Measurements from ENCODE around the gene ARID1B.

The ARID1B gene

DNA sequence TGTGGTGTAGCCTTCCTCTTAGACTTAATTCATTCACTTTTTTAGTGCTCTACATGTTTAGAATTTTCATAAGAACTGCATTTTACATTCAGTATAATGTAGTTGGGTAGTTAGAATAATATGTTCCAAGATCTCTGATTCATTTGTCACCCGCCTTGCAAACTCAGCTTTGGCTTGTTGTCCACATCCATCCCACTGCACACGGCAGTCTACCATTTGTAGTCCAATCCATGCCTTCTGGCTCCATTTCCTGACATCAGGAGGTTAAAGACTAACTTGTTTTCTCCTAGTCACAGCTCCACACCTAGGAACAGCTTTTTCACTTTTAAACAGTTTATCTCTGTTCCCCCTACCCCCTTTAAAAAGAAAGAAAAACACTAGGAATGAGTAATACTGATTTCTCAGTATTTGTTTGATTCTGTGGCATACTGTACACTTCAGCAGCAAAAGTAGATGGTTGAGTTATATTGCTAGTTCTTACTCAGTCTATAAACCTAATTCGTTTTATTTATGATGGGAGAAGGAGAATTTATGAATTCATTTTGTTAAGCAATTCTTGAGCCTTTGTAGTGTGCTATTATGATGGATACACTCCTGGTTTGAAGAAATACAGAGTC is 180.9 kb downstream of the ARID1B start:
- DNase-seq (ENCODE audit: low spot score in 2 of 2) (no peak), ATAC-seq (ENCODE audit: low read depth) (no peak)
- peak overlapping the region; percentile 8 for H3K27ac Mint-ChIP-seq
- no peak overlapping the region for H3K4me3 Mint-ChIP-seq
- H3K36me3 Mint-ChIP-seq = no peaks in the 10 kb centered on the region
- no peaks in the 10 kb centered on the region for H3K27me3 Mint-ChIP-seq
- H3K9me3 Mint-ChIP-seq = no peaks in the 10 kb centered on the region
- peaks cover 42% of the 10 kb centered on the region for H3K4me1 Mint-ChIP-seq

GRCh38 chr6:156960525-156960924 is 183.3 kb downstream of the ARID1B start:
- no peaks in the 10 kb centered on the region for H3K9me3 Mint-ChIP-seq
- H3K4me1 Mint-ChIP-seq = peaks cover 36% of the 10 kb centered on the region
- no peaks in the 10 kb centered on the region for H3K36me3 Mint-ChIP-seq
- H3K27me3 Mint-ChIP-seq = no peaks in the 10 kb centered on the region
- no peak overlapping the region for H3K4me3 Mint-ChIP-seq
- ATAC-seq (ENCODE audit: low read depth) (no peak), DNase-seq (ENCODE audit: low spot score in 2 of 2) (no peak)
- no peak overlapping the region for H3K27ac Mint-ChIP-seq

DNA sequence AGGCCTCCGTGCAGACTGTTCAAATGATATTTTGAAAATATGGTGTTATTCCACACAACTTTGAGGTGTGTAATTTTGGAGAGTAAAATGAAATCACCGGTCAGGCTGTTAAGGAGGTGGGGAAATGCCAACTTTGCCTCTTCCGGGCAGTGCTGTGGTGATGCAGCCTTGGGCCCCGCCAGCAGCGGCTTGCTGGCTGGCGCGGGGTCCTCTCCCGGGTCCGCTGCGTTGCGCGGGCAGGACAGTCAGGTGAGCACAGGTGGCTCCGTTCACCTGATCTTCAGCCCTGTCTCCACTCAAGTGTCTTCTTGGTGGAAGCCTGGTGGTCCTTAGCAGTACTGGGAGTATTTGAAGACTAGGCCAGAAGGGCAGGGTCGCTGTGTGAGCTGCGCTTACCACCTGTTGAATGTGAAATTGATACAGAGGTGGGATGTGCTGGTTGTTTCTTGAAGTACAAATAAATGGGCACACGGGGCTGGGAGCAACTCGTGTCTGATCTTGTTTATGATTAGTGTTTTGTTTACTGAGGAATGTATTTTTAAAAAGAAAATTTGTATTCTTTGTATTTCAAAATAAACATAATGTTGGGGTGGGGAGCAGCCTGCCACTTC is 184.2 kb downstream of the ARID1B start:
- Mint-ChIP-seq H3K27me3 (no peaks in the 10 kb centered on the region), H3K27ac (no peak overlapping the region), H3K9me3 (no peaks in the 10 kb centered on the region), H3K4me3 (no peak overlapping the region), H3K4me1 (peaks cover 29% of the 10 kb centered on the region), H3K36me3 (no peaks in the 10 kb centered on the region)
- no peak for DNase-seq (ENCODE audit: low spot score in 2 of 2)
- no peak for ATAC-seq (ENCODE audit: low read depth)

GRCh38 chr6:156963712-156964700 is 186.8 kb downstream of the ARID1B start:
- peaks cover 24% of the 10 kb centered on the region for H3K4me1 Mint-ChIP-seq

DNA sequence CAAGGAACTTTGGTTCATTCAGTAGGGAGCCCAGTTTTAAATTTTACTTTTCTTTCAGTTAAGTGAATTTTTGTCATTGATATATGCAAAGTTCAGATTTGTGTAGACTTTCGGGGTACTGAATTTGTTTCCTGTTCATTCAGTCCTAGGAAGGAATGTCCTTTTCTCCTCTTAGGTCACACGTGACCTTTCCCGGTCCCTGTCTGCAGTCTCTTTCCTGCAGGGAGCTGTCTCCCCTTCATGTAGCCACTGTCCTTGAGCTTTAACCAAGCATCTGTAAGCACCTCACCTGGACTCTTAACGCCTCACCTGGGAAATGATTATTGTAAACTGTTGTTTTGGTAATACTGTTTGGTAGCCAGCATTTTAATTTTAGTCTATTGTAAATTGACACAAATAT is 190.7 kb downstream of the ARID1B start:
- Mint-ChIP-seq H3K4me1 (peaks cover 44% of the 10 kb centered on the region), H3K27ac (peak overlapping the region; percentile 29), H3K36me3 (peaks cover 3% of the 10 kb centered on the region), H3K27me3 (no peaks in the 10 kb centered on the region), H3K4me3 (no peak overlapping the region), H3K9me3 (no peaks in the 10 kb centered on the region)
- DNase-seq (ENCODE audit: low spot score in 2 of 2) (no peak), ATAC-seq (ENCODE audit: low read depth) (no peak)

More at GRCh38 chr6:156963712-156964700, 186.8 kb downstream of the ARID1B start:
- Mint-ChIP-seq H3K36me3 (peaks cover 3% of the 10 kb centered on the region), H3K27ac (no peak overlapping the region), H3K9me3 (no peaks in the 10 kb centered on the region), H3K4me3 (no peak overlapping the region), H3K27me3 (no peaks in the 10 kb centered on the region)
- ATAC-seq (ENCODE audit: low read depth) = peak; percentile 39
- DNase-seq (ENCODE audit: low spot score in 2 of 2) = no peak

- Mint-ChIP-seq H3K27me3 (no peaks in the 10 kb centered on the region), H3K4me3 (peak overlapping the region; percentile 27), H3K27ac (peak overlapping the region; percentile 29), H3K9me3 (no peaks in the 10 kb centered on the region), H3K36me3 (peaks cover 3% of the 10 kb centered on the region), H3K4me1 (peaks cover 45% of the 10 kb centered on the region)
- DNase-seq (ENCODE audit: low spot score in 2 of 2) (no peak), ATAC-seq (ENCODE audit: low read depth) (peak; percentile 55)
Observed at GRCh38 chr6:156969233-156969632, 192.1 kb downstream of the ARID1B start.

DNA sequence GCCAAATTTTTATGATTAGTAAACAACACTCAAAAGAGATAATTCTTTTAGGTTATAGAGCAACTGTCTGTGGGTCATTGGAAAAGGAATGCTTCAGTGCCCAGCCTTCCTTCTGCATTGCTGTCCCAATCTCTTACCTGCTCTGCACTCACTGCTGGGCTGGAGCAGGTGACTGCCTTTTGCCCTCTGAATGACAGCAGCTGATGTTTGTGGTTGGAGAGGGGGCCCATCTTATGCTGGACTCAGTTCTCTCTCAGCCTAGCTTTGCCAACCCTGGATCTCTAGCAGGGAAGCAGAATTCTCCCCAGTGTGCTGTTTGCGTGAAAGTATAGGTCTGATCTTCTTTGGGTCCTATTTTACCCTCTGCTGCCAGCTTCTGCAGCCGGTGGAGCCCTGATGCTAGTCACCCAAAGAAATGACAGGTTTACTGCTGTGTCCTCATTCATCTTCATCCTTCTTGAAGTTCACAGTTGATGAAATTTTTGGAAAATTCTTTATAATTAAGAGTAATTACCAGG is 193.5 kb downstream of the ARID1B start:
- Mint-ChIP-seq H3K4me1 (peaks cover 51% of the 10 kb centered on the region), H3K36me3 (peaks cover 3% of the 10 kb centered on the region), H3K27ac (peak overlapping the region; percentile 65), H3K27me3 (no peaks in the 10 kb centered on the region), H3K4me3 (no peak overlapping the region), H3K9me3 (no peaks in the 10 kb centered on the region)
- DNase-seq (ENCODE audit: low spot score in 2 of 2) (no peak), ATAC-seq (ENCODE audit: low read depth) (no peak)

DNA sequence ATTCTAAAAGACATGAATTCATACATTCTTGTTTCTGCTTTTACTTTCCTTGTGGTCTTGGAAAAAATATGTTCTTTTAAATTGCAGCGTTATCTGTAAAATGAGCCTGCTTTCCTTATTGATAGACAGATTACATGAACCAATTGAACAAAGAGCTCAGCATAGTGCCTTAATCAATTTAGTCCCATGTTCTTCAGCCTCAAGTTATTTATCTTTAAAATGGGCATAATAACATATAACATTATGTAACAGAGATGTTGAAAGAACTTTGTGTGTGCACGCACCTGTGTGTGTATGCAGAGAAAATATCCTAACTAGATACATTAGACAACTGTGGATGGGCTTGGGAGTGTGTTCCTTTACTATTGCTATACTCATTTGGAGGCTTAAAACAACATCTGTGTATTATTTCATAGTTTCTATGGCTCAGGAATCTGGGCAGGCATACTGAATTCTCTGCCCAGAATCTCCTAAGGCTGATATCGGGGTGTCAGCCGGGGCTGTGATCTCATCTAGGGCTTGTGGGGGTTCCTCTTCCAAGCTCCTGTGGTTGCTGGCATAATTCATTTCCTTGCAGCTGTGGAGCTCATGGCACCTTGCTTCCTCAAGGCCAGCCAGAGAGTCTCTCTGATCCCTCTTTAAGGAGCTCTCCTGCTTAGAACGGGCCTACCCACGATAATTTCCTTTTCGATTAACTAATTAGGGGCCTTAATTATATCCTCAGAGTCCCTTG is 194.1 kb downstream of the ARID1B start:
- no peak overlapping the region for H3K4me3 Mint-ChIP-seq
- ATAC-seq (ENCODE audit: low read depth) (no peak), DNase-seq (ENCODE audit: low spot score in 2 of 2) (no peak)
- no peaks in the 10 kb centered on the region for H3K9me3 Mint-ChIP-seq
- H3K27ac Mint-ChIP-seq = peak overlapping the region; percentile 65
- H3K4me1 Mint-ChIP-seq = peaks cover 58% of the 10 kb centered on the region
- H3K27me3 Mint-ChIP-seq = no peaks in the 10 kb centered on the region
- peaks cover 3% of the 10 kb centered on the region for H3K36me3 Mint-ChIP-seq

DNA sequence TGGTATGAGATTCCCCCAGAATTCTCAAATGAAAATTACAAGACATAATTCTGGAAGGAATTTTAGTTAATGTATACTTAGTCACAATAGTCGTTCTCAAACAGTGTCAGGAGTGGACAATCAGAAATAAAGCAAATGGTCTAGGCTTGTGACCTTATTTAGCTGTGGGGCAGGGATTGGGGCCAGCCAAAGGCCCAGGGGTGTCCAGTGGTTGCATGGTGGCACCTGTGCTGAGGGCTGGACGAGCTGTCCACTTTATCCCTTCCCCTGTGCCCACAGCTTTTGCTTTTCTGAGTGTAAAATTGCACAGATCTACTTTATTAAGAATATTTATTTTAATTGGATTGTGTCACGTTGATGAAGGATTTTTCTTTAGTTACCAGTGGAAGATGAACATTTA is 195.0 kb downstream of the ARID1B start:
- no peaks in the 10 kb centered on the region for H3K27me3 Mint-ChIP-seq
- H3K9me3 Mint-ChIP-seq = no peaks in the 10 kb centered on the region
- H3K36me3 Mint-ChIP-seq = no peaks in the 10 kb centered on the region
- no peak overlapping the region for H3K4me3 Mint-ChIP-seq
- DNase-seq (ENCODE audit: low spot score in 2 of 2) (no peak), ATAC-seq (ENCODE audit: low read depth) (no peak)
- peak overlapping the region; percentile 65 for H3K27ac Mint-ChIP-seq
- peaks cover 60% of the 10 kb centered on the region for H3K4me1 Mint-ChIP-seq

DNA sequence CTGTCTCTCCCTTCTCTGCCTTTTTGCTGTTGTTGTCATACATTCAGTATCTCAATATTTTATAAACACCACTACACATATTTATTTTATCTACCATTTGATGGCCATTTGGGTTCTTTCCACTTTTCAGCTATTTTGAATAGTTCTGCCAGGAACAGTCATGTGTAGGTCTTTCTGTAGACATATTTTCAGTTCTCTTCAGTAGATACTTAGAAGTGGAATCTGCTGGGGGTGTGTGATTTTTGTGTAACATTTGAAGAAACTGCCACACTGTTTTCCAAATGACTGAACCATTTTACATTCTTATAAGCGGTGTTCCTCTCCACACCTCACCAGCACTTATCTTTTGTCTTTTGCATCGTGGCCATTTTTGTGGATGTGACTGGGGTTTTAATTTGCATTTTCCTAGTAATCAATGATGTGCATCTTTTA is 197.7 kb downstream of the ARID1B start:
- H3K27ac Mint-ChIP-seq = peak overlapping the region; percentile 77
- peak overlapping the region; percentile 84 for H3K4me3 Mint-ChIP-seq

DNA sequence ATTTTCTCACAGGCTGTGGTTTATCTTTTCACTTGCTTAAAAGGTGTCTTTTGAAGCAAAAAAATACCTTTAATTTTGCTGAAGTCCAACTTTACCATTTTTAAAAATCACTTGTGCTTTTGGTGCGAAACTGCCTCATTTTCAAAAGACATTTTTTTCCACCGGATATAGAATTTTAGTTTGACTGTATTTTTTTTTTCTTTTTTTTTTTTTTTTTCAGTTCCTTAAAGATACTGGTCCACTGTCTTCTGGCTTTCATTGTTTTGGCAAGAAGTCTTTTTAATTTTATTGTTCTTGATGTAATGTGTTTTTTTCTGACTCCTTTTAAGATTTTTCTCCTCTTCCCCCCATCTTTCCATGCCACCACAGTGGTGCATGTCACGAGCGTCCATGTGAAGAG is 198.2 kb downstream of the ARID1B start:
- Mint-ChIP-seq H3K4me3 (peak overlapping the region; percentile 84), H3K36me3 (peaks cover 1% of the 10 kb centered on the region), H3K9me3 (no peaks in the 10 kb centered on the region), H3K27ac (peak overlapping the region; percentile 77), H3K4me1 (peaks cover 57% of the 10 kb centered on the region), H3K27me3 (no peaks in the 10 kb centered on the region)
- ATAC-seq (ENCODE audit: low read depth) = peak; percentile 36
- DNase-seq (ENCODE audit: low spot score in 2 of 2) = no peak

More for the DNA sequence above, 197.7 kb downstream of the ARID1B start:
- no peak for DNase-seq (ENCODE audit: low spot score in 2 of 2)
- ATAC-seq (ENCODE audit: low read depth) = peak; percentile 18
- Mint-ChIP-seq H3K36me3 (peaks cover 1% of the 10 kb centered on the region), H3K9me3 (no peaks in the 10 kb centered on the region), H3K27me3 (no peaks in the 10 kb centered on the region), H3K4me1 (peaks cover 56% of the 10 kb centered on the region)

DNA sequence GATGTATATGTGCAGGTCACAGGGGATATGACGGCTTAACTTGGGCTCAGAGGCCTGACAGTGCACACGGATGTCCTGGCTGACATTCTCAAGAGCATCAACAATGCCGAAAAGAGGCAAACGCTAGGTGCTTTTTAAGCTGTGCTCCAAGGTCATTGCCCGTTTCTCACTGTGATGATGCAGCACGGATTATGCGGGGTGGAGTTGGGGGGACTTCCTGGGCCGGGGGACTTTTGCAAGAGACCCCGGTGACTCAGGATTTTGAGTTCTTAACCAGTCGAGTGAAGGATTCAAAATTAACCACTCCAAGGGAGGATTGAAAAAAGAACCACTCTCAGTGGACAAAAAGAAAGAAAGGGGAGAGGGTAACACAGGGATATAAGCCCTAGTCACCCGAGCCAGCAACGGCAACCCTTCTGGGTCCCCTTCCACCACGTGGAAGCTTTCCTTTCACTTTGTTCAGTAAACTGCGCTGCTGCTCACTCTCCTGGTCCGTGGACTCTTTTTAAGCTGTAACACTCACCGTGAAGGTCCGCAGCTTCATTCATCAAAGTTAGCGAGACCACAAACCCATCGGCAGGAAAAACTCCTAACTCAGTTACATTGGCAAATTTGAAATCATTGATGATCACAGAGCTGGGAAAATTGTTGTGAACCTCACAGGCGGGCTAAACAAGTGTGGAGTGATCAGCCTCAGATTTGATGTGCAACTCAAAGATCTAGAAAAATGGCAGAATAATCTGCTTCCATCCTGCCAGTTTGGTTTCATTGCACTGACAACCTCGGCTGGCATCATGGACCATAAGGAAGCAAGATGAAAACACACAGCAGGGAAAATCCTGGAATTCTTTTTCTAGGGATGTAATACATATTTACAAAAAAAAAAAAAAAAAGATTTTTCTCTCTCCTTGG is 199.3 kb downstream of the ARID1B start:
- no peaks in the 10 kb centered on the region for H3K27me3 Mint-ChIP-seq
- DNase-seq (ENCODE audit: low spot score in 2 of 2) = no peak
- H3K4me3 Mint-ChIP-seq = peak overlapping the region; percentile 84
- no peaks in the 10 kb centered on the region for H3K9me3 Mint-ChIP-seq
- peaks cover 55% of the 10 kb centered on the region for H3K4me1 Mint-ChIP-seq
- peak; percentile 72 for ATAC-seq (ENCODE audit: low read depth)
- peak overlapping the region; percentile 77 for H3K27ac Mint-ChIP-seq
- peaks cover 1% of the 10 kb centered on the region for H3K36me3 Mint-ChIP-seq
